Panc1 (cell line): ENCODE results near the gene CCDC194. TPM values are rescaled to one million over a fixed set of nuclear protein-coding genes. Genes with fewer than 3 reads are reported as not detected.

Source experiments
- ATAC-seq: fragments of 200-7000 bp; cut with Tn5 transposase; 2 replicates; pipeline ENCODE4 v1.9.1; 2020; ENCODE audit warnings: mild to moderate bottlenecking, moderate library complexity
- BruUV-seq: library from RNA; stranded (reverse); fragments of 400-500 nt; replicated peaks from 2 replicates; lab custom pipeline; 2021; lab: Mats Ljungman, UMichigan
- CTCF ChIA-PET: fragments of 300-600 bp; sonication (Branson Sonifier 250); formaldehyde crosslinking; loops from one replicate; lab custom pipeline; 2022; ENCODE audit warnings: antibody characterized with exemption; lab: Charles Lee
- POLR2A ChIA-PET: fragments of 300-600 bp; sonication (Branson Sonifier 250); formaldehyde crosslinking; loops from one replicate; lab custom pipeline; 2022; ENCODE audit warnings: antibody characterized with exemption; lab: Charles Lee
- DNase-seq: peaks from one replicate; pipeline ENCODE4 v3.0.0-alpha.2; 2010; ENCODE audit warnings: low read depth, low spot score
- H3K27ac ChIP-seq: 2 replicates; pipeline ENCODE4 v1.5.1; 2011; ENCODE audit warnings: mild to moderate bottlenecking, low read length, inconsistent platforms
- H3K27me3 ChIP-seq: fragments of 200-500 bp; sonication (Bioruptor generic); 2 replicates; pipeline ENCODE4 v1.6.0; 2014; ENCODE audit warnings: low read length, inconsistent platforms; ENCODE audit not compliant: control insufficient read depth, insufficient read depth
- H3K36me3 ChIP-seq: fragments of 200-500 bp; sonication (Bioruptor generic); 2 replicates; pipeline ENCODE4 v1.5.1; 2014; ENCODE audit warnings: inconsistent platforms, mild to moderate bottlenecking, low read length, moderate library complexity; ENCODE audit not compliant: control insufficient read depth, insufficient read depth
- H3K4me1 ChIP-seq: 2 replicates; pipeline ENCODE4 v1.5.1; 2011; ENCODE audit warnings: inconsistent platforms, mild to moderate bottlenecking, low read length, moderate library complexity; ENCODE audit not compliant: control insufficient read depth, insufficient read depth
- H3K4me3 ChIP-seq, 2 experiments: 2 replicates each; pipeline ENCODE4 v1.5.1; 2011 to 2012; ENCODE audit warnings: low read depth in 2 of 2, low read length in 2 of 2, mild to moderate bottlenecking in 2 of 2, inconsistent platforms in 1 of 2, moderate library complexity in 1 of 2
- H3K9me3 ChIP-seq: fragments of 200-500 bp; sonication (Bioruptor generic); 2 replicates; pipeline ENCODE4 v1.5.1; 2014; ENCODE audit warnings: low read depth, mild to moderate bottlenecking, inconsistent platforms, low read length, moderate library complexity; ENCODE audit not compliant: control insufficient read depth, insufficient read depth
- CTCF ChIP-seq: fragments of 450-650 bp; IDR thresholded peaks from 2 replicates; pipeline ENCODE4 v1.5.1; 2017; ENCODE audit warnings: mild to moderate bottlenecking
- POLR2AphosphoS5 ChIP-seq: IDR thresholded peaks from 2 replicates; pipeline ENCODE4 v1.6.1; 2012; ENCODE audit warnings: mild to moderate bottlenecking, low read depth, low read length, moderate library complexity
- REST ChIP-seq, 2 experiments: IDR thresholded peaks; 2 replicates each; pipeline ENCODE4 v1.6.1; 2011 to 2012; ENCODE audit warnings: low read depth in 2 of 2, control low read depth in 1 of 2, low read length in 1 of 2, mild to moderate bottlenecking in 1 of 2, moderate library complexity in 1 of 2; ENCODE audit not compliant: insufficient read depth in 1 of 2
- SIN3A ChIP-seq: IDR thresholded peaks from 2 replicates; pipeline ENCODE4 v1.6.1; 2012; ENCODE audit warnings: low read depth, mild to moderate bottlenecking, low read length, moderate library complexity, borderline replicate concordance; ENCODE audit not compliant: insufficient read depth
- TCF7L2 ChIP-seq: IDR thresholded peaks from 2 replicates; pipeline ENCODE4 v1.6.1; 2011; ENCODE audit warnings: mild to moderate bottlenecking, low read depth, low read length, inconsistent platforms
- in situ Hi-C: cut with HindIII; loops from 2 replicates; pipeline ENCODE4 v1.10.0; 2016; ENCODE audit warnings: low sequenced_read_pairs, low pct_unique_long_range_greater_than_20kb
- intact Hi-C: fragments of 100-400 bp; cut with micrococcal nuclease; formaldehyde crosslinking; loops from one replicate; pipeline ENCODE4 v1.10.0; 2022; ENCODE audit not compliant: unreplicated experiment
- total RNA-seq: library from RNA; stranded (reverse); gene quantifications from one replicate; pipeline ENCODE4 v1.2.1, GENCODE V29; 2021; ENCODE audit not compliant: unreplicated experiment

The CCDC194 gene
- total RNA-seq, 1 experiment from 2014 or later = 0.51 TPM

GRCh38 chr19:17378271-17378670 lies 15.7 kb downstream of the CCDC194 start:
- Histone ChIP-seq H3K27me3 (no peaks in the 10 kb centered on the region), H3K4me3 (no peak overlapping the region), H3K9me3 (no peaks in the 10 kb centered on the region), H3K4me1 (peaks cover 4% of the 10 kb centered on the region; the same call in 1 of the 2 replicates), H3K27ac (no peak overlapping the region), H3K36me3 (no peaks in the 10 kb centered on the region)
- ChIA-PET POLR2A (interaction anchor here (0.6 kb wide), 1 partner anchor 33 kb away, joined by 14 read pairs; no protein-coding TSS in a partner anchor), CTCF (interaction anchor here (0.6 kb wide), 3 partner anchors 8 to 33 kb away, joined by 3 to 4 read pairs (median 3); no protein-coding TSS in a partner anchor)
- ATAC-seq = no peak
- no peak for TF ChIP-seq SIN3A
- no peak for TF ChIP-seq TCF7L2
- TF ChIP-seq CTCF = no peak
- BruUV-seq = no TSS peak
- intact Hi-C loops = no loop called here
- DNase-seq = no peak
- in situ Hi-C loops = no loop called here

GRCh38 chr19:17376935-17377600 lies 16.9 kb downstream of the CCDC194 start, which contains the start of gene PLVAP:
PLVAP (minus strand) TSS chr19:17377342; CDS start chr19:17377288, 54 bp downstream.
- ATAC-seq (no peak), DNase-seq (no peak)
- in situ Hi-C loops (no loop called here), intact Hi-C loops (no loop called here)
- ChIA-PET CTCF (no interaction called here), POLR2A (no interaction called here)
- Histone ChIP-seq H3K27ac (no peak within 1 kb of the TSS), H3K9me3 (no peaks in the 10 kb centered on the region), H3K4me1 (no peaks in the 10 kb centered on the region), H3K27me3 (no peaks in the 10 kb centered on the region), H3K36me3 (no peaks in the 10 kb centered on the region), H3K4me3 (no peak within 1 kb of the TSS)
- no TSS peak for BruUV-seq
- TF ChIP-seq CTCF (no peak), TCF7L2 (no peak), POLR2AphosphoS5 (no peak), SIN3A (no peak), REST (IDR thresholded peaks at IDR 0.05; ENCODE audit: insufficient read depth in 1 of 2, low read depth in 2 of 2, low read length in 1 of 2) (no peak)
